Measurements from ENCODE around the gene RSAD2.

GRCh38 chr2:6946722-6947121, 69.1 kb downstream of the RSAD2 start:
- TF ChIP-seq CTCF (IDR thresholded peaks at IDR 0.05), result no peak
- TF ChIP-seq FOXS1 (CRISPR knock-in tag; IDR thresholded peaks at IDR 0.05), result no peak
- TF ChIP-seq POLR2A (IDR thresholded peaks at IDR 0.05; ENCODE audit: low read length), result no peak
- TF ChIP-seq BHLHE40 (IDR thresholded peaks at IDR 0.05; ENCODE audit: low read depth, low read length), result no peak
- TF ChIP-seq SREBF2 (IDR thresholded peaks at IDR 0.05), result no peak
- no peak for TF ChIP-seq PHF8 (IDR thresholded peaks at IDR 0.05; ENCODE audit: borderline replicate concordance, low read depth)
- TF ChIP-seq EP300 (IDR thresholded peaks at IDR 0.05), result no peak
- no peak for TF ChIP-seq USF2 (IDR thresholded peaks at IDR 0.05)
